Measurements from ENCODE around the gene POU3F1. TPM values are rescaled to one million over a fixed set of nuclear protein-coding genes. Genes with fewer than 3 reads are reported as not detected.
"Not testable (repeated sequence)": the region's sequence is repeated elsewhere in the genome, so short reads cannot be mapped to it uniquely, and the experiment has no call there.

The POU3F1 gene
- total RNA-seq, 4 donors from 2014 or later, result not detected

DNA sequence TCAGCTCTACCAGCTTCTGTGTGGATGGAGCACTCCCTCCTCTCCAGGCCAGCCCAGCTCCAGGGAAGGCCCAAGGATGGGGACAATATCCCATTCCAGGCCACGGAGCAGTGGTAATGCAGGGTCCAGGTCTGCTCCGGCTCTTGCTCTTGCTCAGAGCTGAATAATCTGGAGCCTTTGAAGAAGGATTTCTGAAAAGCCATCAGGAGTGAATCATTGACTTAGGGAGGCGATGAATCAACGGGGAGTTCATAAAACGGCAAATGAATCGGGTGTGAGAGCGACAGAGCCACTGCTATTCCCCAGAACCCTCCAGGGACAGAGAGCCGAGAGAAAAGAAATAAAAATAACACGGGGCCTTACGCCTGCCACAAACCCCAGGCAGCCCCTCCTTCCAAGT is 7.7 kb downstream of the POU3F1 start:
- DNase-seq, result no peak
- H3K9me3 ChIP-seq, result no peaks in the 10 kb centered on the region
- H3K4me3 ChIP-seq (replicated peaks in 1 of 3), result no peak overlapping the region
- TF ChIP-seq, protein P1, sequence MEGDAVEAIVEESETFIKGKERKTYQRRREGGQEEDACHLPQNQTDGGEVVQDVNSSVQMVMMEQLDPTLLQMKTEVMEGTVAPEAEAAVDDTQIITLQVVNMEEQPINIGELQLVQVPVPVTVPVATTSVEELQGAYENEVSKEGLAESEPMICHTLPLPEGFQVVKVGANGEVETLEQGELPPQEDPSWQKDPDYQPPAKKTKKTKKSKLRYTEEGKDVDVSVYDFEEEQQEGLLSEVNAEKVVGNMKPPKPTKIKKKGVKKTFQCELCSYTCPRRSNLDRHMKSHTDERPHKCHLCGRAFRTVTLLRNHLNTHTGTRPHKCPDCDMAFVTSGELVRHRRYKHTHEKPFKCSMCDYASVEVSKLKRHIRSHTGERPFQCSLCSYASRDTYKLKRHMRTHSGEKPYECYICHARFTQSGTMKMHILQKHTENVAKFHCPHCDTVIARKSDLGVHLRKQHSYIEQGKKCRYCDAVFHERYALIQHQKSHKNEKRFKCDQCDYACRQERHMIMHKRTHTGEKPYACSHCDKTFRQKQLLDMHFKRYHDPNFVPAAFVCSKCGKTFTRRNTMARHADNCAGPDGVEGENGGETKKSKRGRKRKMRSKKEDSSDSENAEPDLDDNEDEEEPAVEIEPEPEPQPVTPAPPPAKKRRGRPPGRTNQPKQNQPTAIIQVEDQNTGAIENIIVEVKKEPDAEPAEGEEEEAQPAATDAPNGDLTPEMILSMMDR (IDR thresholded peaks at IDR 0.05), result no peak
- TF ChIP-seq POLR2A (IDR thresholded peaks at IDR 0.05), result no peak
- H3K27ac ChIP-seq, result no peak overlapping the region
- intact Hi-C loops (cut with DNase I), result no loop called here
- 80 to 85% methylated on average over 10 of the region's 10 CpGs for WGBS, 2 donors
- H3K36me3 ChIP-seq, result no peaks in the 10 kb centered on the region
- H3K4me1 ChIP-seq, result no peaks in the 10 kb centered on the region
- peaks cover 24% of the 10 kb centered on the region for H3K27me3 ChIP-seq

DNA sequence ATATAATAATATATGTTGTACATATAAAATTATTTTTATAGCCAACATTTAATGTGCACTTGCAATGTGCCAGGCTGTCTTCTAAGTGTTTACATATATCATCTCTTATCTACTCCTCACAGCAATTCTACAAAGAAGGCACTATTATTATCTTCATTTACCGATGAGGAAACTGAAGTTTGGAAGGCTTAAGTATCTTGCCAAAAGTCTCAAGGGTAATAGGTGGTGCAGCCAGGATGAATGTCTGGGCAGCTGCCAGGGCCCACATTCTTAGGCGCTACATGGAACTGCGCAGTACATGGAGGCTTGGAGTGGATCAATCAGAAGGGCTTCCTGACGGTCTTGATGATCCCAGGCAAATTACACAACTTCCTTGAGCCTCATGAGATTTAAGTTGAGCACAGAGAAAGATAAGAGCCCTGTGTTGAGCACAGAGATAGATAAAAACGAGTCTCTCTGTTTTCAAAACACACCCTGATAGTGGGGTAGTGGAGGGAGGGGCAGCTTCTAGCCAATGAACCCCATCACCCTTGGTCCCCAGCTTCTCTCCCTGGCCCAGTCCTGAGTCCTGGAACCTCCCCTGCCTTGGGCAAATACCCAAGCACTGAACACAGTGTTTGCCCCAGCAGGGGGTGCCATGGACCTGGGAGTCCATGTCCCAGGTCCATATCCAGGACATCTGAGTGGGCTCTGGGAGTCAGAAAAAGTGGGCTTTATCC is 9.2 kb downstream of the POU3F1 start:
- no peak for DNase-seq
- Histone ChIP-seq H3K9me3 (no peaks in the 10 kb centered on the region), H3K36me3 (no peaks in the 10 kb centered on the region), H3K4me3 (replicated peaks in 1 of 3) (no peak overlapping the region), H3K27ac (no peak overlapping the region), H3K27me3 (peaks cover 9% of the 10 kb centered on the region), H3K4me1 (no peaks in the 10 kb centered on the region)
- no peak for TF ChIP-seq POLR2A (IDR thresholded peaks at IDR 0.05)
- TF ChIP-seq, protein P1 (IDR thresholded peaks at IDR 0.05), result no peak
- WGBS, 2 donors, result 64 to 69% methylated on average over 5 of the region's 5 CpGs
- intact Hi-C loops (cut with DNase I), result no loop called here

DNA sequence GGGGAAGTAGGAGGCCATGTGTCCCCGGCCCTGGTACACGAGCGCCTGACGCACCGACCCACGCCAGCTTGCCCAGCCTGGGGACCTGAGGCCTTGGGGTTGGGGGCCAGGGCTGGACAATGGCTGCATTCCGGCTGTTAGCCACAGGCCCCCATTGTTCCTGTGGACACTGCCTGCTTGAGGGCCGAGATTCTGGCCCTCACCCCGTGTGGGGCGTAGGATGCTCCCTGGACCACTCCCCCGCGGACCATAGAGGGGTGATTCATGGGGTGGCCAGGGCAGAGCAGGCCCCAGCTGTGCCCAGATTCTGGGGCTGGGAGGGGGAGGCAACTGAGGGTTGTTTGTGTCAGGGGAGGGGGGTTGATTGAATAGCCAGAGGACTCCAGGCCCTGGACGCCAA is 11.7 kb downstream of the POU3F1 start:
- Histone ChIP-seq H3K4me3 (replicated peaks in 1 of 3) (no peak overlapping the region), H3K4me1 (peaks cover 0 to 4% of the 10 kb centered on the region in 2 donors), H3K9me3 (no peaks in the 10 kb centered on the region), H3K27ac (no peak overlapping the region), H3K27me3 (no peaks in the 10 kb centered on the region), H3K36me3 (no peaks in the 10 kb centered on the region)
- intact Hi-C loops (cut with DNase I), result no loop called here
- TF ChIP-seq, protein P1 (IDR thresholded peaks at IDR 0.05), result no peak
- TF ChIP-seq POLR2A (IDR thresholded peaks at IDR 0.05), result no peak
- no peak for DNase-seq
- WGBS, 2 donors, result 92 to 93% methylated on average over 13 of the region's 13 CpGs

DNA sequence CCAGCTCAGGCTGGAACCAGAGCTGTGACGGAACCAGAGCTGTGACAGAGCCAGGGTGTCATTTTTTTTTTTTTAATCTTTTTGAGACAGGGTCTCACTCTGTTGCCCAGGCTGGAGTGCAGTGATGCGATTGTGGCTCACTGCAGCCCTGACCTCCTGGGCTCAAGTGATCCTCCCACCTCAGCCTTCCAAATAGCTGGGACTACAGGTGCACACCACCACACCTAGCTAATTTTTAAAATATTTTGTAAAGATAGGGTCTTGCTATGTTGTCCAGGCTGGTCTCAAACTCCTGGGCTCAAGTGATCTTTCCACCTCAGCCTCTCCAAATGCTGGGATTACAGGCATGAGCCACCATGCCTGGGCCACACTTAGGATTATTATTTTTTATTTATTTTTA is 13.6 kb downstream of the POU3F1 start:
- intact Hi-C loops (cut with DNase I); H3K4me3 ChIP-seq (replicated peaks in 1 of 3); H3K27me3 ChIP-seq; DNase-seq; H3K36me3 ChIP-seq; H3K27ac ChIP-seq; H3K9me3 ChIP-seq: not testable (repeated sequence)
- WGBS, 2 donors, result 96% methylated on average over 2 of the region's 2 CpGs
- H3K4me1 ChIP-seq, result peaks cover 0 to 14% of the 10 kb centered on the region in 2 donors

DNA sequence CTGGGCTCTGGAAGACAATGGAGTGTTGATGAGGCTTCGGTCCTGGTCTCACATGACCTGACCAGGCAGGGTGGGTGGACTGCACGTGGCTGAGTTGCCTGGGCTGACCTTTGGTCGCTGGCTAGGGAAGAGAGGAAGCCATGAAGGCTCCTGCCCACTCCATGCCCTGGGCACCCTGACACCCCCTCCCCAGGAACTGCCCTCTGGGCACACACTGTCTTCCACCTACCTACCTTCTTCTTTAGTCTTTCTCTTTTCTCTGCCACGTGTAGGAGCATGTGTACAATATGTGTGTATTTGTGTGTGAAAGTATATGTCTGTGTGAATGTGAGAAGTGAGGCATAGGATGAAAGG is 15.1 kb downstream of the POU3F1 start:
- TF ChIP-seq, protein P1 (IDR thresholded peaks at IDR 0.05), result no peak
- TF ChIP-seq POLR2A (IDR thresholded peaks at IDR 0.05), result no peak
- Histone ChIP-seq H3K4me1 (peaks cover 0 to 14% of the 10 kb centered on the region in 2 donors), H3K4me3 (replicated peaks in 1 of 3) (no peak overlapping the region), H3K27ac (no peak overlapping the region), H3K9me3 (no peaks in the 10 kb centered on the region), H3K36me3 (no peaks in the 10 kb centered on the region), H3K27me3 (no peaks in the 10 kb centered on the region)
- DNase-seq, result no peak
- 69 to 76% methylated on average over 3 to 4 of the region's 4 CpGs for WGBS, 2 donors
- intact Hi-C loops (cut with DNase I), result no loop called here

Measured in thyroid gland (tissue), 4 donors.